Medulla oblongata (tissue), 1 donor: ENCODE results near the gene FANCE.

Source experiments
- DNase-seq: peaks from one replicate; pipeline ENCODE4 v3.0.0-alpha.2; 2015; ENCODE audit errors: extremely low spot score

Gene FANCE

GRCh38 chr6:35468181-35468979, 16.2 kb downstream of the FANCE start, which contains the start of gene RPL10A:
Gene RPL10A, plus strand, starts transcription at chr6:35468401. Its CDS starts 34 bp downstream, at chr6:35468435.
- peak; percentile 99 for DNase-seq

DNA sequence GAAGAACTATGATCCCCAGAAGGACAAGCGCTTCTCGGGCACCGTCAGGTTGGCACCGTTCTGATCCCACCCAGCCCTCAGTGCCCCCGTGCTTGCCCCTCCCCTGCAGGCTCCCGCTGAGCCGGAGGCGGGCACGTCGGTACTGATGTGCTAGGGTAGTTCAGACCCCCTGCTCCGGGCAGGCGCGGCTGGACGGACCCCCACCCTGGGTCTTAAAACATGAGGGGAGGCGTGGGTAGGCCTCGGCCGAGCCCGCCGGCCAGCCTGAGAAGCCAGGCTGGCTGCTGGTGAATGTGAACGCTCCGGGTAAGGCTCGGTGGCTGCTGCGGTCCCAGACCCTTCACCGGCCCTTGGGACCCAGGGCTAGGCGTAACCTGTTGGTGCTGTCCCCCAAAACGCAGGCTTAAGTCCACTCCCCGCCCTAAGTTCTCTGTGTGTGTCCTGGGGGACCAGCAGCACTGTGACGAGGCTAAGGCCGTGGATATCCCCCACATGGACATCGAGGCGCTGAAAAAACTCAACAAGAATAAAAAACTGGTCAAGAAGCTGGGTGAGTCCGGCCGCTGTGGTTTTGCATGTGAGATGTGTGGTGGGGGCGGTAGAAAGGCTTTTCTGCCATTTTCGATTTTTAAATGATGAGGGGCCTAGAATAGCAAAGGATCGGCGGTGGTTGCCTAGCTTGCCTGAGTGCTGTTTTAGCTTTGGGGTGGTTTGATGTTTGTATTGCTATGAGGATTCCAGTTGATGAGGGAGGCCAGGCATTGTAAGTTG, 17.0 kb downstream of the FANCE start:
- DNase-seq = peak; percentile 39

GRCh38 chr6:35469751-35470662, 17.9 kb downstream of the FANCE start:
- no peak for DNase-seq

DNA sequence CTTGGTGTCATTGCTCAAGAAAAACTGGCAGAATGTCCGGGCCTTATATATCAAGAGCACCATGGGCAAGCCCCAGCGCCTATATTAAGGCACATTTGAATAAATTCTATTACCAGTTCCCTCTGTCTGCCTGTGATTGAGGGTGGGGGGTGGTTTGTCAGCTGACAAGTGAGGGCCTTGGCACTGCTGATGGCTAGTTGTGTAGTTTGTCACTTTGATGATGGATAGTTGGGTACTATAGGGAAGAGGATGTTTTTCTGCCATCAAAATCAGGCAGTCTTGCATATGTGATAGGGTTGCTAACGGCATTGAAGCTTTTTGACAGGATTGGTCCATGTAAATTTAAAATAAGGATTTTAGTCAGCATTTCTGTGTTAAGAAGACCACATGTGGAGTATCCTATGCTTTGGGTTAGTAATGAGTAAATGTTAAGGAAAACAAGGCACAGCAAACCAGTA, 18.6 kb downstream of the FANCE start:
- no peak for DNase-seq

GRCh38 chr6:35471836-35472345, 19.8 kb downstream of the FANCE start:
- no peak for DNase-seq

- no peak for DNase-seq
Measured at GRCh38 chr6:35473075-35473849, 21.1 kb downstream of the FANCE start.

- DNase-seq = no peak
Measured at GRCh38 chr6:35473850-35474130, 21.7 kb downstream of the FANCE start.

GRCh38 chr6:35474131-35474941, 22.2 kb downstream of the FANCE start:
- no peak for DNase-seq

- DNase-seq = no peak
Measured at GRCh38 chr6:35474942-35475570, 22.9 kb downstream of the FANCE start.

GRCh38 chr6:35475573-35475972, 23.4 kb downstream of the FANCE start:
- no peak for DNase-seq

GRCh38 chr6:35476004-35476403, 23.9 kb downstream of the FANCE start:
- DNase-seq = no peak

DNA sequence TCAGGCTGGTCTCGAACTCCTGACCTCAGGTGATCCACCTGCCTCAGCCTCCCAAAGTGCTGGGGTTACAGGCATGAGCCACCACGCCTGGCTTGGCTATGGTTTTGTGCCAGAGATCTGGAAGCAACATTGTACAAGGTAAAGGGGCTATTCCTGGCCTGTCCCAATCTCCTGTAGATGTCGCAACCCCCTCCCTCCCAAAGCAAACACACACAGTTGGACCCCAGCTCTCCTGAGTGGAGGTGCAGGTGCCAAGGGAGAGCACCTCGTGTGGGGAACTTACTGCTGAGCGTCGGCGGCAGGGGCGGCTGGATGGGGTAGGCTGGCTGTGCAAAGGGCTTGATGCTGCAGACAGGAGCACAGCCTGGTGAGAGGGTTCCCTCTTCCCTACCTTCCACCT, 24.9 kb downstream of the FANCE start:
- DNase-seq = no peak

DNA sequence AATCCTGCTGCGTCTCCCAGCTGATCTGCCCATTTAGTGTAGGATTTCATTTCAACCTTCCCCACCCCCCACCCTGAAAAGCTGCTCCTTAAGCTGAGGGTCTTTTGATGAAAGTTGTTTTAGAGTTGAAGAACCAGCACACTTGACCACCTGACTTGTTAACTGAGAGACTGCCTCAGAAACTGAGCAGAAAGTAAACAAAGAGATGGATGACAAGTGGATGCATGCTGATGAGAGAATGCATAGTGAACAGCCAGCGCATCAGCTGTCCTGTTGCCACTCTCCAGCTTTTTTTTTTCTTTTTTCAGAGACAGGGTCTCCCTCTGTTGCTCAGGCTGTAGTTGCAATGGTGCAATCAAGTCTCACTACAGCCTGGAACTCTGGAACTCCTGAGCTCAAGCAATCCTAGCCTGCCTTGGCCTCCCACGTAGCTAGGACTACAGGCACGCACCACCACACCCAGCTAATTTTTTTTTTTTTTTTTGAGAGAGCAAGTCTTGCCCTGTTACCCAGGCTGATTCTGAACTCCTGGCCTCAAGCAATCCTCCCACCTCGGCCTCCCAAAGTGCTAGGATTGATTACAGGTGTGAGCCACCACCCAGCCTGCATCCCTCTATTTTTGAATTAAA, 25.5 kb downstream of the FANCE start:
- no peak for DNase-seq

DNA sequence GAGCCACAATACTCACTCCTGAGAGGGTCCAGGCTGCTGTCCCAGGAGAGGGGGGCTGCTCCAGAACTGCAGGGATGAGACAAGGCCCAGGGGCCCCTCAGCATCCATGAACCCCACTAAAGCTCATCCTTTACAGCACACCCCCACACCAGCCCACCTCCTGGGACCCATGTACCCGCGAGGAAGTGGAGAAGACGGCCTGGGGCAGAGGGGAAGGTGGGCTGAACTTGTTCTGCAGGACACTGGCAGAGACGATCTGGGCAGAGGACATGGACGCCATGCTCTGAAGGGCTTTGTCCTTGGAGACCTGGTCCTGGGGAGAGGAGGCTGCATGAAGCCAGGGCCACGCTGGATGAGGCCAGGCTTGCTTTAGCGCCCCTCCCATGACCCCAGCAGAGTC, 26.1 kb downstream of the FANCE start:
- no peak for DNase-seq

DNA sequence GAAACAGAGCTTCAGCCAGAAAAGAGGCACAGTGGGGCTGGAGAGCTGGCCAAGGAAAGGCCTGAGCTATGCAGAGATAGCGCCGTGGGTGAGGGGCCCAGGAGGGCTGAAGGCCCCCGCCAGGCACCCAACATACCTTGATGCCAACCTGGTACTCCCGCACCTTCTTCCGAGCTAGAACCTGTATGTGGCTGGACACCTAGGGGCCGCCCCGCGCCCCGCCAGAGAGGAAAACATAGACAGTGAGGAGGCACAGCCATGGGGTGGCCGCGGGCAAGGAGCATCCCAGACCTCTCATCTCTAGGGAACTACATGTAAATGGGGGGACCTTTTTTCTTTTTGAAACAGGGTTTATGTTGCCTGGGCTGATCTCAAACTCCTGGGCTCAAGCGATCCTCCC, 28.0 kb downstream of the FANCE start:
- DNase-seq = no peak

DNA sequence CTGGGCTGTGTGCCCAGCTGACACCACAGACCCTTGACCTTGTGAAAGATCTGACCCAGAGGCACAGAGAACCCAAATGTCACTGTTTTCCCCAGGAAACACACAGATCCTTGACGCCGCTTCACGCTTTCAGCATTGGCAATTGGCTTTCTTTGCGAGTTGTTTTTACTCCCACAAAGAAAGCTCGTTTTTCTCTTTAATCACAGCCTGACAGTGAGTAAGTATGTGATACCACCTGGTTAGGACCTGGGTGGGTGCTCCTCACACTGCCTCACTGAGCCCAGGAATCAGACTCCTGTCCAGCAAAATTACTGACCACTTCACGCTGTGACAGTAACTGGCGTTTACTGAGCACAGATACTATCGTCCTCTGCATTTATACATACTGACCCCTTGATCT, 29.1 kb downstream of the FANCE start:
- no peak for DNase-seq

GRCh38 chr6:35483062-35483461, 30.9 kb downstream of the FANCE start:
- no peak for DNase-seq

DNA sequence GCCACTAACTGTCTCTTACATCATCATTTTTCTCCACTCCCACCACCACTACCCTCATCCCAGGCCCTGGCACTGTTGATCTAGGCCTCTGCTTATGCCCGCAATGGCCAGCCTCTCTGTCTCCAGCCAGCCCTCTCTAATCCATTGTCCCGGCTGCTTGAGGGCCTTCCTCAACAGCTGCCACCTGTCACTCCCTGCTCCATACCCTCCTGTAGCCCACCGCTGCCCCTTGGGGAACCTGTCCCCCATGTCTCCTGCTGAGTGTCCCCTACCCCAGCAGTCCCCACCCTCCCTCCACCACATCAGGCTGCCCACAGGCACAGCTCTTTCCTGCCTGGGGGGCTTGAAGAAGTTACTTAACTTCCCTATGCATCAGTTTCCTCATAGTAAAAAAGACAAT, 31.4 kb downstream of the FANCE start:
- no peak for DNase-seq

- no peak for DNase-seq
Measured at GRCh38 chr6:35483893-35484645, 31.9 kb downstream of the FANCE start.
